ENCODE measurements around the gene FBXL14. TPM values are rescaled to one million over a fixed set of nuclear protein-coding genes. Genes with fewer than 3 reads are reported as not detected.
"Not testable (repeated sequence)": the region's sequence is repeated elsewhere in the genome, so short reads cannot be mapped to it uniquely, and the experiment has no call there.

The FBXL14 gene
- total RNA-seq, 4 donors from 2014 or later = 6.3 to 20.4 (median 12.7) TPM

DNA sequence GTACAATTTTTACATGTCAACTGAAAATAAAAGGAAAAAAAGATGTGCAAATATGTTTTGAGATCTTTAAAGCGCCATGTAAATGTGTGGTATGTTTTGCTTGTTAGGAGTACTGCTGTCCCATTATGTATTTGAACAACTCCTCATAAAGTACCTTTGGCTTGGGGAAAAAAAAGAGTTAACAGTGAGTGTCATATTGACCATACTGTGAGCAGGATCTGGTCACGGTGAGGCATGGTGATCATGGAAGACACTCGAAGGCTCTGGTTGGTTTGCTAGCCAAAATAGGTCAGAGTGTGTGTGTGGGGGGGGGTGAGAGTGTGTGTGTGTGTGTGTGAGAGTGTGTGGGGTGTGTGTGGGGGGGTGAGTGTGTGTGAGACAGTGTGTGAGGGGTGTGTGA, 10.1 kb upstream of the FBXL14 start:
- Histone ChIP-seq H3K9me3 (no peaks in the 10 kb centered on the region), H3K36me3 (no peaks in the 10 kb centered on the region), H3K27me3 (no peaks in the 10 kb centered on the region), H3K27ac (no peak overlapping the region), H3K4me3 (no peak overlapping the region), H3K4me1 (peaks cover 0 to 20% (median 0%) of the 10 kb centered on the region in 4 donors)
- no peak for TF ChIP-seq POLR2A (IDR thresholded peaks at IDR 0.05)
- TF ChIP-seq, protein P1, sequence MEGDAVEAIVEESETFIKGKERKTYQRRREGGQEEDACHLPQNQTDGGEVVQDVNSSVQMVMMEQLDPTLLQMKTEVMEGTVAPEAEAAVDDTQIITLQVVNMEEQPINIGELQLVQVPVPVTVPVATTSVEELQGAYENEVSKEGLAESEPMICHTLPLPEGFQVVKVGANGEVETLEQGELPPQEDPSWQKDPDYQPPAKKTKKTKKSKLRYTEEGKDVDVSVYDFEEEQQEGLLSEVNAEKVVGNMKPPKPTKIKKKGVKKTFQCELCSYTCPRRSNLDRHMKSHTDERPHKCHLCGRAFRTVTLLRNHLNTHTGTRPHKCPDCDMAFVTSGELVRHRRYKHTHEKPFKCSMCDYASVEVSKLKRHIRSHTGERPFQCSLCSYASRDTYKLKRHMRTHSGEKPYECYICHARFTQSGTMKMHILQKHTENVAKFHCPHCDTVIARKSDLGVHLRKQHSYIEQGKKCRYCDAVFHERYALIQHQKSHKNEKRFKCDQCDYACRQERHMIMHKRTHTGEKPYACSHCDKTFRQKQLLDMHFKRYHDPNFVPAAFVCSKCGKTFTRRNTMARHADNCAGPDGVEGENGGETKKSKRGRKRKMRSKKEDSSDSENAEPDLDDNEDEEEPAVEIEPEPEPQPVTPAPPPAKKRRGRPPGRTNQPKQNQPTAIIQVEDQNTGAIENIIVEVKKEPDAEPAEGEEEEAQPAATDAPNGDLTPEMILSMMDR (IDR thresholded peaks at IDR 0.05) = no peak
- DNase-seq = no peak

DNA sequence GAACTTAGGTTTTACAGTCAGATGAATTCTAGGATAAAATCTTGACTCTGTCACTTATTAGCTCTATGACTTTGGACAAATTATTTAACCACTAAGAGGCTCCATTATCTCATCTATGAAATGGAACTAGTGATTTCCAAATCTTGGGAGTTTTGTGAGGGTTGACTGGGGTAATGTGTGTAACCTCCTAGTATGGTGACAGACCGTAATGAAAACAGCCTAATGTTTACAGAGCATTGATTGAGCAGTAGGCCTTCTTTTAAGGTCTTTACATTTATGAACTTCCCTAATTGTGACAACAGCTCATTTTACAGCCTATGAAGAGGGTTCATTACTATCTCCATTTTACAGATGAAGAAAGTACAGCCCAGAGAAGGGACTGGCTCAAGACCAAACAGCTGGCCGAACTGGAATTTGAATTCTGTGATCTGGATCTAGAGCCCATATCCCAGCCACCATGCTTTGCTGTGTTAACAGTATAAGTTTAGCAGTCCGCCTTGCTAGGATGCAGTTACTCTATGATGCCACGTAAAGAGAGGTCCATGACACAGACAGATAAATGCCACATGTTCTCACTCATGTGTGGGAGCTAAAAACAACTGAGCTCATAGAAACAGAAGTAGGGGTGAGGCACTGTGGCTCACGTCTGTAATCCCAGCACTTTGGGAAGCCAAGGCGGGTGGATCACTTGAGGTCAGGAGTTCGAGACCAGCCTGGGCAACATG, 9.1 kb upstream of the FBXL14 start:
- no peak for TF ChIP-seq POLR2A (IDR thresholded peaks at IDR 0.05)
- TF ChIP-seq, protein P1 (IDR thresholded peaks at IDR 0.05) = no peak
- Histone ChIP-seq H3K4me1 (peaks cover 0 to 20% (median 0%) of the 10 kb centered on the region in 4 donors), H3K4me3 (no peak overlapping the region), H3K27ac (no peak overlapping the region), H3K27me3 (no peaks in the 10 kb centered on the region), H3K36me3 (no peaks in the 10 kb centered on the region), H3K9me3 (no peaks in the 10 kb centered on the region)
- no peak for DNase-seq

DNA sequence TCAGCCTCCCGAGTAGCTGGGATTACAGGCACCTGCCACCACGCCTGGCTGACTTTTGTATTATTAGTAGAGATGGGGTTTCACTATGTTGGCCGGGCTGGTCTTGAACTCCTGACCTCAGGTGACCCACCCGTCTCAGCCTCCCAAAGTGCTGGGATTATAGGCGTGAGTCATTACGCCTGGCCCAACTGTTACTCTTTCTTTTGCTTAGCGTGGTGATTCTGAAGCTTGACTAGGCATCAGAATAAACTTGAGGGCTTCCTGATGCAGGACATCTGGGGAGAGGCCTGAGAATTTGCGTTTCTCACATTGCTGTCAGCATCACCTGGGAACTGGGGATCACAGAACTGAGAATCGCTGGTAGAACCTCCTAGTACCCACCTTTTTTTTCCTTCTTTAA, 8.3 kb upstream of the FBXL14 start:
- Histone ChIP-seq H3K4me1 (peaks cover 0 to 20% (median 0%) of the 10 kb centered on the region in 4 donors), H3K27ac (peak overlapping the region in 1 of 4 donors; percentile 78)
- H3K4me3 ChIP-seq, H3K36me3 ChIP-seq, H3K27me3 ChIP-seq, DNase-seq, H3K9me3 ChIP-seq: not testable (repeated sequence)

DNA sequence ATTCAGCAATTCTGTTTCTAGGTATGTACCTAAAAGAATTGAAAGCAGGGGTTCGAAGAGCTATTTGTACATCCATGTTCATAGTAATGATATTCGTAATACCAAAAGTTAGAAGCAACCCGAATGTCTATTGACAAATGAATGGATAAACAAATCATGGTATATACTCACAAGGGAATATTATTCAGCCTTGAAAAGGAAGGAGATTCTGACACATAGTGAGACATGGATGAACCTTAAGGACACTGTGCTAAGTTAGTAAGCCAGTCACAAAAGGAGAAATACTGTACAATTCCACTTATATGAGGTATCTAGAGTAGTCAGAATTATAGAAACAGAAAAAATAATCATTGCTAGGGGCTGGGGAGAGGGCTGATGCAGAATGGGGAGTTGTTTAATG, 4.4 kb upstream of the FBXL14 start:
- Histone ChIP-seq H3K4me1 (peaks cover 0 to 27% (median 1%) of the 10 kb centered on the region in 4 donors), H3K4me3 (no peak overlapping the region), H3K27me3 (no peaks in the 10 kb centered on the region), H3K36me3 (no peaks in the 10 kb centered on the region), H3K27ac (no peak overlapping the region), H3K9me3 (no peaks in the 10 kb centered on the region)
- DNase-seq = no peak
- TF ChIP-seq, protein P1 (IDR thresholded peaks at IDR 0.05) = no peak
- no peak for TF ChIP-seq POLR2A (IDR thresholded peaks at IDR 0.05)

DNA sequence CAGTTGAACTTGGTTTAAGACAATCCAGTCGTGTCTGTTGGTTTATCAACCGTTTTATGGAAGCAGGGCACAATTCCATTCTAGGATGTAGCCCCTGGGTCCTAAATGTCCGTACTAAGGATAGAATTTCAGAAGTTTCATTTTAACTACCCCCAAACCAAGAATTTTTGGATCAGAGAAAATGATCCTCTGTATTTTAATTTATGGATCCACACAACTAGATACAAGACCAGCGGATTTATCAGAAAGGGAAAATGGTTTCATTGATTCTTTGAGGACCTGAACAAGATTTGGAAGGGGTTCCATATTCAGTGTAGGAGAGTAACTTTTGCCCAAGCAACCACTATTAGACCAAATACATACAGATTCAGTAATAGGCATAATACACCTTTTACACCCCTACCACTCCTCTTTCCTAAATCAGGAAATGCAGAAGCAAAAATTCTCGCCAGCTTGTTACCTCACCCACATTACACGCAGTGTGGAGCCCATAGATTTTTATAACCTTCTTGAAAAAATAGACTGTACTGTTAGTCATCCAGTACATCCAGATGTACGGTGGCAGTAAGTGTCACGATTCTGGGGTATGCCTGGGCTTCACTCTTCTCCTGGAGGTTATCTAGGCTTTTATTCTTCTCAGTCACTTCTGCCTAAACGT, 1.4 kb upstream of the FBXL14 start:
- Histone ChIP-seq H3K4me1 (peaks cover 2 to 40% (median 7%) of the 10 kb centered on the region in 4 donors), H3K36me3 (no peaks in the 10 kb centered on the region), H3K4me3 (no peak overlapping the region), H3K27ac (peak overlapping the region; percentile 84 to 98 (median 96)), H3K27me3 (no peaks in the 10 kb centered on the region), H3K9me3 (no peaks in the 10 kb centered on the region)
- TF ChIP-seq POLR2A (IDR thresholded peaks at IDR 0.05) = no peak
- TF ChIP-seq, protein P1 (IDR thresholded peaks at IDR 0.05) = no peak
- DNase-seq = no peak

DNA sequence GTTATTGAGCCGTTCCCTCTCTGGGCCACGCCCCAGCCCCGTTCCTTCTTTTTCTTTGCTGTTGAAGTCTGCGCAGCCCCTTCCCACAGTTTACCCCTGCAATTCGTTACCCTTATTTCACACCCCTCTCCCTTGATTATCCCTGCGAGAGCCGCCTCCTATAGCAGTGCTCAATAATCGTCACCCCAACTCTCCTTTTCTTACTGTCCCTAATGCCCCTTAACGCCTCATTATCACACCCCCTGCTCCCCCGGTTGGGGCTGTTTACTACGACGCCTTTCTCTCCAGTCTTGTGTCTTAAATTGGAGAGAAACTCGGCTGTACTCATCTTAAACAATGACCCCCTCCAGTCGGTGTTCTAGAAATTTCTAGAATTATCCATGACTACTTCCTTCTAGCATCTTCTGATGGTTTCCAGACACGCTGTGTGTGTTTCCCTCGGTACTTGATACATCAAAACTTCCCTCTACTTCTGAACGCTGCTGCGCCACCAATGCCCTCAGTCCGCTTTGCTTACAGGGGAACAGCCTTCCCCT, 713 bp upstream of the FBXL14 start:
- H3K27ac ChIP-seq = peak overlapping the region; percentile 84 to 98 (median 96)
- no peaks in the 10 kb centered on the region for H3K9me3 ChIP-seq
- no peak for DNase-seq
- H3K4me1 ChIP-seq = peaks cover 2 to 47% (median 11%) of the 10 kb centered on the region in 4 donors
- H3K36me3 ChIP-seq = no peaks in the 10 kb centered on the region
- H3K27me3 ChIP-seq = no peaks in the 10 kb centered on the region
- TF ChIP-seq, protein P1 (IDR thresholded peaks at IDR 0.05) = no peak
- TF ChIP-seq POLR2A (IDR thresholded peaks at IDR 0.05) = no peak
- peak overlapping the region; percentile 61 to 91 (median 79) for H3K4me3 ChIP-seq
